Motor neuron (in vitro differentiated cells): ENCODE data around the gene PGS1. TPM values are rescaled to one million over a fixed set of nuclear protein-coding genes. Genes with fewer than 3 reads are reported as not detected.

ENCODE experiments used
- ATAC-seq, 8 experiments: fragments of 200-7000 bp; cut with Tn5 transposase; replicated peaks in 6 of 8; 2 replicates each; pipeline ENCODE4 v1.8.0; 2021; ENCODE audit warnings: mild to moderate bottlenecking in 8 of 8, moderate library complexity in 8 of 8
- H3K27ac ChIP-seq, 2 donors: fragments of 250-450 bp; sonication (Bioruptor Pico); 2 replicates each; pipeline ENCODE4 v1.9.0; 2021; ENCODE audit warnings: antibody characterized with exemption in 2 of 2, mild to moderate bottlenecking in 2 of 2, moderate library complexity in 1 of 2
- H3K4me1 ChIP-seq, 2 donors: fragments of 250-450 bp; sonication (Bioruptor Pico); replicated peaks in 1 of 2; 2 replicates each; pipeline ENCODE4 v1.6.1; 2021; ENCODE audit warnings: antibody characterized with exemption in 2 of 2, mild to moderate bottlenecking in 2 of 2, moderate library complexity in 1 of 2
- H3K4me3 ChIP-seq, 5 donors: fragments of 250-450 bp; sonication (Bioruptor Pico); 2 replicates each; pipeline ENCODE4 v1.9.0; 2021; ENCODE audit warnings: antibody characterized with exemption in 5 of 5, mild to moderate bottlenecking in 5 of 5, moderate library complexity in 4 of 5
- WGBS, 10 experiments: fragments of 450-650 bp; shearing (Covaris generic); methylation state at CpG; one replicate each; pipeline ENCODE4 v1.0.0; 2022; 5-methylcytosine and 5-hydroxymethylcytosine counted together
- in situ Hi-C, 9 experiments: fragments of 400-800 bp; cut with MboI; loops; one replicate each; pipeline ENCODE4 v1.15.0; 2021; ENCODE audit warnings: low sequenced_read_pairs in 9 of 9, low pct_unique_long_range_greater_than_20kb in 2 of 9; ENCODE audit not compliant: unreplicated experiment in 9 of 9
- total RNA-seq, 8 experiments: library from RNA; unstranded; fragments of 300-600 nt; gene quantifications; 2 replicates each; pipeline versions ENCODE4 v1.2.3 to v1.2.4, GENCODE V29; 2022

Gene PGS1
- total RNA-seq, 8 experiments from 2014 or later, result 15.0 to 43.8 (median 22.0) TPM

DNA sequence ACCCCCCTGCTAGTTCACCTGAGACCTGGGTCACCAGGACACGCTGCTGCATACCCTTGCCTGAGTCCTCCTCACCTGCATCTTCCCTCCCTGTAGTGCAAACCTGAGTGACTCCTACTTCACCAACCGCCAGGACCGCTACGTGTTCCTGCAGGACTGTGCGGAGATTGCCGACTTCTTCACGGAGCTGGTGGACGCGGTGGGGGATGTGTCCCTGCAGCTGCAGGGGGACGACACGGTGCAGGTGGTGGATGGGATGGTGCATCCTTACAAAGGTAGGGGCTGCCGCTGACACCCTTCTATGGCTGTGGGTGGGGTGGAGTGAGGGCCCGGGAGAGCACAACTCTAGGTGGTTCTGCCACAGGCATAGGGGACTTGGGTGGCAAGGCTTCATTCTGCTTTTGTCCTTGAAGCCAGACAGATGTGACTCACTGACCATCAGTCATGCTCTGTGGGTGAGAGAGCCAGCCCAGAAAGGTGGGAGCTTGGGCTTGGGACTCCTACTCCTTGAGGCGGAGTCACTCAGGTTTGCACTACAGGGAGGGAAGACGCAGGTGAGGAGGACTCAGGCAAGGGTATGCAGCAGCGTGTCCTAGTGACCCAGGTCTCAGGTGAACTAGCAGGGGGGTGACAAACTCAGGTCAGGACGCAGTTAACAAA lies 22.3 kb downstream of the PGS1 start:
- ATAC-seq, result no peak
- Histone ChIP-seq H3K27ac (no peak overlapping the region), H3K4me3 (no peak overlapping the region), H3K4me1 (no peaks in the 10 kb centered on the region)
- 60 to 100% (median 100%) methylated on average over 2 to 8 of the region's 17 CpGs; no CpG with 5 or more reads in 7 of the 10 experiments for WGBS, 10 experiments
- in situ Hi-C loops, result no loop called here

DNA sequence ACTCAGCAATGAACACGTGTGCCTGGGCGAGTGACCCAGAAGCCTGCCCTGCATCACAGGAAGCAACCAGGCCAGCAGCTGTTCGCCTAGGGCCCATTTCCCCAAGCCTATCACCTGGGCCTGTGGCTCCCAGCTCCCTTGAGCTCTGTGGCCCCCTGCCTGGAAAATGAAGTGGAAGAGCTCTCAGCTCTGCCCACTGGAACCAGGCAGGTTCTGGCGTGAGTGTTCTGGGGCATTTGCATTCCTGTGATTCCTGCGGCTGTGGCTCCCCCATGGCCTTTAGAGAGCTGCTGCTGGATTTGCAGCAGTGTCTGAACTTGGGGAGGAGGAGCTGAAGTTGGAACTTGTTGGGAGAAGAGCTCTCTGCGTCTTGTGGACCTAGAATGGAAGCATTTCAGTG lies 22.8 kb downstream of the PGS1 start:
- H3K4me1 ChIP-seq, result no peaks in the 10 kb centered on the region
- no peak overlapping the region for H3K4me3 ChIP-seq
- no peak overlapping the region for H3K27ac ChIP-seq
- WGBS, 10 experiments, result 67 to 100% (median 80%) methylated on average over 1 to 3 of the region's 6 CpGs; no CpG with 5 or more reads in 5 of the 10 experiments
- no peak for ATAC-seq
- in situ Hi-C loops, result no loop called here

DNA sequence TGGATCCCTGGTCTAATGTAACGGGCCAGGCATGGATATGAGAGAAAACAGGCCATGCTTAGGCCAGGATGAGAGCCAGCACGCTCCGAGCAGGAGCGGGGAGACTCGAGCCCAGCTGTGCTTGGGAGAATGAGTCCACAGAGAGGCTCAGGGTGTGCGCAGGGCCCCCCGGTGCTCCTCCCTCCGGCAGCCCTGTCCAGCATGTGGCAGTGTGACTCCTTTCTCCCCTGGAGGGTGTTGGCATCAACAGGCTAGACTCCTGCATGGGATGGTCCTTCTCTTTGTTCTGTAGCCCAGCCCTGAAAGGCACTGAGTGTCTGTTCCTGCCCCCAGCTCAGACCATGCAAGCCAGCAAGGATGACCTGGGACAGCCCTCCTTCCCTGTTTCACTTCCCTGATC lies 23.4 kb downstream of the PGS1 start:
- Histone ChIP-seq H3K27ac (no peak overlapping the region), H3K4me3 (no peak overlapping the region), H3K4me1 (no peaks in the 10 kb centered on the region)
- WGBS, 10 experiments, result 80 to 100% (median 90%) methylated on average over 1 to 5 of the region's 8 CpGs; no CpG with 5 or more reads in 5 of the 10 experiments
- no peak for ATAC-seq
- in situ Hi-C loops, result no loop called here

DNA sequence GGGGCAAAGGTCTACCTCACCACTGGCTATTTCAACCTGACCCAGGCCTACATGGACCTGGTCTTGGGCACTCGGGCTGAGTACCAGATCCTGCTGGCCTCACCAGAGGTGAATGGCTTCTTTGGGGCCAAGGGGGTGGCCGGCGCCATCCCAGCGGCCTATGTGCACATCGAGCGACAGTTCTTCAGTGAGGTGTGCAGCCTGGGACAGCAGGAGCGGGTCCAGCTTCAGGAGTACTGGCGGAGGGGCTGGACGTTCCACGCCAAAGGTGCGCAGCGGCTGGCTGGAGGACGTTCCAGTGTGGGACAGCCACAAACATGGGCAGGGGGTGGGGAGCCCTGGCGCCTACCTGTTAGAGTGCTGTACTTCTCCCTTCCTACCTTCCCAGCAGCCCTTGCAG lies 25.4 kb downstream of the PGS1 start:
- in situ Hi-C loops, result no loop called here
- H3K27ac ChIP-seq, result no peak overlapping the region
- WGBS, 10 experiments, result 96 to 100% (median 100%) methylated on average over 3 to 9 of the region's 14 CpGs; no CpG with 5 or more reads in 3 of the 10 experiments

DNA sequence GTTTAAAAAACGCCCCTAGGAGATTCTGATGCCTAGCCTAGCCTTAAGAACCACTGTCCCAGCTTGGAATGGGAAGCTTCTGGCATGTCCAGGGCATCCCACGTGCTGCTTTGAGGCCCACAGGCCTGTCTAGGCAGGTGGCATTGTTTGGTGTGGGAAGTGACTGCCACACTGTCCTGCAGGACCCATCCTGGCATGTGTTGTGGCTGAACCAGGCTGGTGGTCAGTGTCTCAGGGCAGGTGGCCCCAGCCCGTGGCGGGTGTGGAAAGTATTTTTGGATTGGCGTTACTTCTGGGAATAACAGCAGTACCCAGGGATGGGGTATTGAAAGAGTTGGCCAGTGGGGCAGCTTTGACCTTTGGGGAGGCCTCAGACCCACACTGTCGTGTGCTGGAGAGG lies 27.9 kb downstream of the PGS1 start:
- no peak for ATAC-seq
- Histone ChIP-seq H3K4me1 (peaks cover 0 to 5% of the 10 kb centered on the region in 2 donors), H3K4me3 (no peak overlapping the region), H3K27ac (no peak overlapping the region)
- in situ Hi-C loops, result no loop called here
- WGBS, 10 experiments, result 79 to 100% (median 93%) methylated on average over 2 to 3 of the region's 6 CpGs; no CpG with 5 or more reads in 7 of the 10 experiments

More for the DNA sequence above, 25.4 kb downstream of the PGS1 start:
- Histone ChIP-seq H3K4me3 (no peak overlapping the region), H3K4me1 (peaks cover 0 to 5% of the 10 kb centered on the region in 2 donors)
- ATAC-seq, result no peak

DNA sequence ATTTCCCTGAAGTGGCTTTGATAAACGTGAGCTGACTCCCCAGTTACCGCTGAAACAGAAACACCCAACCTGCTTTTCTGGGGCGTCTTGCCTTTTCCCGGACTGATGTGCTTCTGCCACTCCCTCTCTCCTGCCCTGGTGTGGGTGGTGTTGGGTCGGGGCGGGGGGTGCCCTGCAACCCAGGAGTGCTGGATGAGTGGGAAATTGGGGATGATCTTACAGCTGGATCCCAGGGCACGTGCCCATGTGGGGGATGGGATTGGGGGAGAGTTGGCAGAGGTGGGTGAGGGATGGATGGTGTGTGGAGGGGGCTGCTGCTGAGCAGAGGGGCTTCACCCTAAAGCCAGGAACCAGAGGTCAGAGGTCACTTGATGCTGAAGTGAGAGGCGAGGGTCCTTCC lies 28.5 kb downstream of the PGS1 start:
- in situ Hi-C loops, result no loop called here
- no peak overlapping the region for H3K27ac ChIP-seq
- WGBS, 10 experiments, result 48 to 100% (median 90%) methylated on average over 1 to 3 of the region's 8 CpGs; no CpG with 5 or more reads in 5 of the 10 experiments
- H3K4me3 ChIP-seq, result no peak overlapping the region
- ATAC-seq, result no peak
- peaks cover 0 to 5% of the 10 kb centered on the region in 2 donors for H3K4me1 ChIP-seq

DNA sequence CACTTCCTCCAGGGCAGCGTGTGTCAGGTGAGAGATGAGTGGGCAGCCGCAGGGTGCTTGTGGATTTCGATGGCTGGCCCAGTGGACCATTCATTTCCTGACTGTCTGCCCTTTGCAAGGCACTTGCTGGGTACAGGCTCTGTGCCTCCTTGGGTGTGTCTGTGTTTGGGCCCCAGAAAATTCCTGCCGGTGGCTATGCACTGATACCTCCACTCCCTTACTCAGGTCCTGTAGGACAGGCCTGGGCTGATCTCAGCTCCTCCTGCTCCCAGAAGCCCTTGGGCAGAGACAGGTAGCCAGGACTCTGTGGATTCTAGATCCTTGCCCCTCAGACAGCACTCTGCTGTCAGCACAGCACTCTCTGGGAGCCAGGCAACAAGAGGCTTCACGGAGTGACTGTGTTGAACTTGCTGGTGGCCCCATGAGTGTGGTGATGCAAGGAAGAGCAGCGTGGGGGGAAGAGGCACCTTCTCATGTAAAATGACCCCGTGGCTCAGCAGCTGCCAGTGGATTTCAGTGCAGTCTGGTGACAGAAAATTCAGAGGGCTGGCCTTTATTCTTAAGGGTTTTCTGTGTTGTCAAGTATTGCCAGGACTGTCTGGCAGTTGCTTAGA lies 29.0 kb downstream of the PGS1 start:
- peak in 5 of 8 experiments; percentile 19 to 78 (median 56) for ATAC-seq
- peaks cover 0 to 5% of the 10 kb centered on the region in 2 donors for H3K4me1 ChIP-seq
- in situ Hi-C loops, result no loop called here
- 37 to 83% (median 50%) methylated on average over 1 to 4 of the region's 7 CpGs; no CpG with 5 or more reads in 5 of the 10 experiments for WGBS, 10 experiments
- no peak overlapping the region for H3K27ac ChIP-seq
- H3K4me3 ChIP-seq, result no peak overlapping the region

DNA sequence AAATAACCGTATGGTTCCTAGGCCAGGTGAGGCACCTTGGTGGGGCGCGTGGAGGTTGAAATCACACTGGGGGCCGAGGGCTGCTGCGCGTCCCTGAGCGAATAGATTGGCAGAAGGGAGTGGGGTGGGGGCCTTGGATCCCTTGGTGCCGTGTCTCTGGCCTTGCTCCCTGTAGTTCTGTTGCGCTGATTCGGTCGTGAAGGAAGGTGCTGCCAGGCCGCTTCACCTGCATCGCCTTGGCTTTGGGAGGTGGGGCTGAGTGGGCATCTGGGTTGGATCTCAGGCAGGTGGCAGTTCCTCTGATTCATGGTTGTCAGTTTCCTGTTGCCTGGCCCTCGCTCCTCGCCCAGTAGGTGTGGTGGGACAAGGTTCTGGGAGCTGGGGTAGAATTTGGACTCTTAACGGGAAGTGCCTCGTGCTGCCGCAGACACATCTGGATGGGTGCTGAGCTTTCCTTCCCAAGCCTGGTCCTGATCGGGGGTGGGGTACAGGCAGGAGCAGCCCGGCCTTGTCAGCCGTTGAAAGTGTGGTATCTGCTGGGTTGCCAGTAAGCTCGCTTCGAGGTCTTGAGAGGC lies 30.1 kb downstream of the PGS1 start:
- H3K4me3 ChIP-seq, result no peak overlapping the region
- in situ Hi-C loops, result no loop called here
- H3K4me1 ChIP-seq, result peaks cover 0 to 5% of the 10 kb centered on the region in 2 donors
- 86 to 100% (median 92%) methylated on average over 1 to 9 of the region's 23 CpGs; no CpG with 5 or more reads in 5 of the 10 experiments for WGBS, 10 experiments
- H3K27ac ChIP-seq, result no peak overlapping the region
- peak in 1 of 8 experiments; percentile 5 for ATAC-seq

DNA sequence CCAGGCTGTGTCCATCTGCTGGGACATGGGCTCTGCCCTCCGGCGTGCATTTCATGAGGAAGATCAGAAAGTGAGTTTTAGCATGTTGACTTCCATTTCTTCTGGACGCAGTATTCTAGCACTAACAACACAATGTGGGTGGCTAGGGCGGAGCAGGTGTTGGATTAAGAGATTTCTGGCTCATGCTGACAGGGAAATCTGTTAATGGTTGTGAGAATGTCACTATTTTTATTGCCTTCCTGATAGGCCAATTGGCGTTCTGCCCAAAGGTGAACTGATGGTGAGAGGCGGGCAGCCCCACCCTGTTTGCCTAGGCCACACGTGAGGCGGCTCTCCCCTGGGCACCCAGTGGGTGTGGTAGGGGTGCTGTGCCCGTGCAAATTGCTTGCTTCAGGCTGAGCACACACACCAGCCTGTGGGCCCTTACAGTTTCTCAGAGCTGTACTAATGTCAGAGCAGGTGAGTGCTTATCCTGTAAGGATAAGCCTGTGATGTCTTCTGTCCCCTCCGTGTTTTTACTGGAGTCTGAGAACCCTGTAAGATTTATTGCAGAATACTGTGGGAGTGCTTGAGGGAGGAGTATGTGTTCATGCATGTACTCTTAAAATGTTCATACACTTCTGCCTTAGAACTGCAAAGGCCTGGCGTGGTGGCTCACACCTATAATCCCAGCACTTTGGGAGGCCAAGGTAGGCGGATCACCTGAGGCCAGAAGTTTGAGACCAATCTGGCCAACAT lies 30.9 kb downstream of the PGS1 start:
- H3K27ac ChIP-seq, result no peak overlapping the region
- peak in 3 of 8 experiments; percentile 45 to 89 (median 57) for ATAC-seq
- WGBS, 10 experiments, result 48 to 100% (median 90%) methylated on average over 1 to 7 of the region's 12 CpGs; no CpG with 5 or more reads in 1 of the 10 experiments
- H3K4me3 ChIP-seq, result no peak overlapping the region
- H3K4me1 ChIP-seq, result peaks cover 0 to 5% of the 10 kb centered on the region in 2 donors
- in situ Hi-C loops, result no loop called here

DNA sequence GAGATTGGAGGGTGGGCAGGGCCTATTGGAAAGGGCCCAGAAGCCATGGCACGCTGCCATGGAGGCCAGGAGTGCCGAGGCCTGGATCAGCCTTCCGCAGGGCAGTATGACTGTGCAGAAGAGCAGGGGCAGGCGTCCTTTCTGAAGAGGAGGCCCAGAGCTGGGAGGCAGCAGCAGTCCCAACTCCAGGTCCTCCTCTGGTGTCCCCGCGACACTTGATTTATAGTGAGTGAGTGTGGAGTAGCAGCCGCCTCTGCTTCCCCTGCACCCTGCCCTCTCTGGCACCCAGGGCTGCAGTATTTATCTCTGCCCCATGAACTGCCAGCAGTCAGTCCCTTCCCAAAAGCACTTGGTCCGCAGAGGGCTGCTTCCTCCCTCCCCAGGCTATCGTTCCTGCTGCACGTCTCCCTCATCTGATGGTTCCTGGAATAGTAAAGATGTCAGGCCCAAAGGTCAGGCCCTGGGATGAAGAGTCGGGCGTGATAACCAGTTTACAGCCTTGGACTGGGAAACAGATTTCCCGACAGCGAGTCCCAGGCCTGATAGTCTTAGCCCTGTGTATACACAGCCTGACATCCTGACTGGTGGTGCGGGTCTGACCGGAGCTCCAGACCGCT lies 32.9 kb downstream of the PGS1 start:
- ATAC-seq, result peak in 5 of 8 experiments; percentile 24 to 58 (median 51)
- Histone ChIP-seq H3K4me1 (peaks cover 0 to 5% of the 10 kb centered on the region in 2 donors), H3K4me3 (no peak overlapping the region), H3K27ac (no peak overlapping the region)
- in situ Hi-C loops, result no loop called here
- 40 to 100% (median 94%) methylated on average over 1 to 8 of the region's 17 CpGs; no CpG with 5 or more reads in 3 of the 10 experiments for WGBS, 10 experiments

DNA sequence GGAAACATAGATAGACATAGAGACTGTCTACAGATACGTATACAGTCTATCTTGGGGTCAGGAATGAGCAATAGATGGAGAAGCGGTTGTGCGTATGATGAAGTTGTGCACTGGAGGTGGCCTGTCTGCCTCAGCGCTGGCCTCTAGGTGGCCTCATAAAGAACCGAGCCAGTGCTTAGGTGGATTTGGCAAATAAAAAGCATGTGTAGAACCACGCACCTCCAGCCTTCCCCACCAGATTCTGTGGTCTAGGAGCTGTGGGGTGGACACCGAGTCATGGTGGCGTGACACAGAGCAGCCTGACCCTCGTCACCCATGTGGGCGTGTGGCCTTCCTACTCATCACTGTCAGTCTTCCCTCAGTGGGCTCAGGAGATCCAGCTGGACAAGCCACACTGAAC lies 34.0 kb downstream of the PGS1 start:
- H3K4me1 ChIP-seq, result peaks cover 0 to 2% of the 10 kb centered on the region in 2 donors
- peak in 2 of 8 experiments; percentile 16 to 21 for ATAC-seq
- in situ Hi-C loops, result no loop called here
- H3K27ac ChIP-seq, result no peak overlapping the region
- no peak overlapping the region for H3K4me3 ChIP-seq
- 40 to 100% (median 86%) methylated on average over 1 to 7 of the region's 10 CpGs; no CpG with 5 or more reads in 3 of the 10 experiments for WGBS, 10 experiments
